Loucy (cell line): Measurements from ENCODE around the gene IQCK.

Experiments
- EZH2phosphoT487 ChIP-seq: fragments of 200-600 bp; IDR thresholded peaks from 2 replicates; pipeline ENCODE4 v1.6.1; 2018; ENCODE audit warnings: antibody characterized with exemption, mild to moderate bottlenecking, moderate library complexity, borderline replicate concordance
- TF ChIP-seq, protein P1 (sequence below): fragments of 200-600 bp; sonication (generic); conservative IDR thresholded peaks from 2 replicates; pipeline ENCODE4 v1.5.1; 2014; ENCODE audit warnings: mild to moderate bottlenecking, antibody characterized with exemption, low read length

DNA sequence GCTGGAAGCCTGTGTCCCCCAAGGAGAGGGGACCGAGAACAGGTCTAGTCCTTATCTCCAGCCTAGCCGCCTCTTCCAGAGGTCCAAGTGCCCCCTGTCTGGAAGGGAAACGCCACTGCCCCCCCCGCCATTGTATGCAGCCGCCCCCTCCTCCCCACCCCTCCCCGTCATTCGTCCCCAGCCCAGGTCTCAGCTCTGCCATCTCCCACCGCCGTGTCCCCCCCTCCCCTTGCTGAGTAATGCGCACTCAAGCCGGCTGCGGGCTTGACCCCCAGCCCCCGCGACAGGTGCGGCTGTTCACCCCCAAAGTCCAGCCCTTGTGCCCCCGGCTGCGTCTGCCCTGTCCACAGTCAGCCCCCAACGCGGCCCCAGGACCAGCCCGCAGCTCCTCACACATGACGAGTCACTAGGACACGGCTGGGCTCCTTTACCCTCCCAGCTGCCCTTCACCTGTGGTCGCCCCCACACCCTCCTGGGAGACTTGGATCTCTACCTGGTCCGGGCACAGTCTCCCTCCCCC, 166.0 kb downstream of the IQCK start:
- TF ChIP-seq, protein P1, sequence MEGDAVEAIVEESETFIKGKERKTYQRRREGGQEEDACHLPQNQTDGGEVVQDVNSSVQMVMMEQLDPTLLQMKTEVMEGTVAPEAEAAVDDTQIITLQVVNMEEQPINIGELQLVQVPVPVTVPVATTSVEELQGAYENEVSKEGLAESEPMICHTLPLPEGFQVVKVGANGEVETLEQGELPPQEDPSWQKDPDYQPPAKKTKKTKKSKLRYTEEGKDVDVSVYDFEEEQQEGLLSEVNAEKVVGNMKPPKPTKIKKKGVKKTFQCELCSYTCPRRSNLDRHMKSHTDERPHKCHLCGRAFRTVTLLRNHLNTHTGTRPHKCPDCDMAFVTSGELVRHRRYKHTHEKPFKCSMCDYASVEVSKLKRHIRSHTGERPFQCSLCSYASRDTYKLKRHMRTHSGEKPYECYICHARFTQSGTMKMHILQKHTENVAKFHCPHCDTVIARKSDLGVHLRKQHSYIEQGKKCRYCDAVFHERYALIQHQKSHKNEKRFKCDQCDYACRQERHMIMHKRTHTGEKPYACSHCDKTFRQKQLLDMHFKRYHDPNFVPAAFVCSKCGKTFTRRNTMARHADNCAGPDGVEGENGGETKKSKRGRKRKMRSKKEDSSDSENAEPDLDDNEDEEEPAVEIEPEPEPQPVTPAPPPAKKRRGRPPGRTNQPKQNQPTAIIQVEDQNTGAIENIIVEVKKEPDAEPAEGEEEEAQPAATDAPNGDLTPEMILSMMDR = no peak
- TF ChIP-seq EZH2phosphoT487 = no peak
